HCT116 (cell line): ENCODE data around the gene ELK3. TPM values are rescaled to one million over a fixed set of nuclear protein-coding genes. Genes with fewer than 3 reads are reported as not detected.

Experiments
- ATAC-seq: fragments of 200-7000 bp; cut with Tn5 transposase; 2 replicates; pipeline ENCODE4 v1.9.1; 2020; ENCODE audit warnings: mild to moderate bottlenecking, moderate library complexity
- BruUV-seq: library from RNA; stranded (reverse); fragments of 400-500 nt; replicated peaks from 2 replicates; lab custom pipeline; 2021; lab: Mats Ljungman, UMichigan
- CTCF ChIA-PET: fragments of 300-600 bp; sonication (Branson Sonifier 250); formaldehyde crosslinking; loops from one replicate; lab custom pipeline; 2021; ENCODE audit warnings: antibody characterized with exemption; lab: Charles Lee
- POLR2A ChIA-PET: fragments of 300-600, 350-600 bp; sonication (Branson Sonifier 250); formaldehyde crosslinking; loops from one replicate; lab custom pipeline; 2021; ENCODE audit warnings: antibody characterized with exemption; lab: Charles Lee
- RAD21 ChIA-PET, 2 experiments: fragments of 300-600 bp; sonication (Branson Sonifier 250); formaldehyde crosslinking; loops; one replicate each; lab custom pipeline; 2023; ENCODE audit warnings: low total read pairs in 2 of 2; ENCODE audit not compliant: uncharacterized antibody in 2 of 2, unreplicated experiment in 2 of 2, low non-redundant PET in 1 of 2; lab: Charles Lee
- DNase-seq: peaks from one replicate; pipeline ENCODE4 v3.0.0-alpha.2; 2010; ENCODE audit warnings: low read depth, low spot score
- H2AFZ ChIP-seq: fragments of 200-600 bp; shearing (Covaris generic), sonication (generic); 2 replicates; pipeline ENCODE4 v1.6.1; 2017; ENCODE audit warnings: low read depth, mixed run types, mixed read lengths, antibody characterized with exemption, low read length; ENCODE audit not compliant: poor library complexity, severe bottlenecking
- H3K27ac ChIP-seq: 2 replicates; pipeline ENCODE4 v1.5.1; 2012; ENCODE audit warnings: low read depth, low read length
- H3K27me3 ChIP-seq: fragments of 200-600 bp; sonication (generic); 2 replicates; pipeline ENCODE4 v1.6.1; 2016; ENCODE audit warnings: mixed run types, low read length, mixed read lengths; ENCODE audit not compliant: insufficient read depth
- H3K36me3 ChIP-seq, 2 experiments: fragments of 200-500 bp in 1 of 2; fragments of 200-600 bp in 1 of 2; sonication (Bioruptor generic) in 1 of 2; sonication (generic) in 1 of 2; 2 replicates each; pipeline versions ENCODE4 v1.5.1 to v1.6.1; 2014 to 2016; ENCODE audit warnings: low read length in 2 of 2, inconsistent platforms in 1 of 2, mixed read lengths in 1 of 2, mixed run types in 1 of 2; ENCODE audit not compliant: insufficient read depth in 2 of 2, control insufficient read depth in 1 of 2
- H3K4me1 ChIP-seq, 2 experiments: fragments of 200-600 bp in 1 of 2; sonication (generic) in 1 of 2; 2 replicates each; pipeline versions ENCODE4 v1.5.1 to v1.6.1; 2012 to 2017; ENCODE audit warnings: low read length in 2 of 2, inconsistent platforms in 1 of 2, mild to moderate bottlenecking in 1 of 2, mixed read lengths in 1 of 2, mixed run types in 1 of 2, moderate library complexity in 1 of 2; ENCODE audit not compliant: insufficient read depth in 2 of 2, control insufficient read depth in 1 of 2
- H3K4me2 ChIP-seq: fragments of 200-600 bp; sonication (generic); 2 replicates; pipeline ENCODE4 v1.6.1; 2017; ENCODE audit warnings: mixed run types, low read length, mixed read lengths
- H3K4me3 ChIP-seq, 2 experiments: fragments of 200-600 bp in 1 of 2; sonication (generic) in 1 of 2; replicated peaks in 1 of 2; 2 replicates each; pipeline ENCODE4 v1.5.1; 2011 to 2016; ENCODE audit warnings: low read length in 2 of 2, control low read depth in 1 of 2, low read depth in 1 of 2, mild to moderate bottlenecking in 1 of 2, mixed read lengths in 1 of 2, mixed run types in 1 of 2
- H3K79me2 ChIP-seq: fragments of 200-600 bp; sonication (generic); 2 replicates; pipeline ENCODE4 v1.6.1; 2017; ENCODE audit warnings: mild to moderate bottlenecking, mixed run types, low read length, moderate library complexity, mixed read lengths; ENCODE audit not compliant: insufficient read depth
- H3K9ac ChIP-seq: fragments of 200-600 bp; sonication (generic); 2 replicates; pipeline ENCODE4 v1.6.1; 2016; ENCODE audit warnings: low read length, mixed read lengths
- H3K9me2 ChIP-seq: fragments of 200-600 bp; sonication (generic), shearing (Covaris generic); 2 replicates; pipeline ENCODE4 v1.6.1; 2017; ENCODE audit warnings: mixed run types, mild to moderate bottlenecking, moderate library complexity; ENCODE audit not compliant: insufficient read depth
- H3K9me3 ChIP-seq, 2 experiments: fragments of 200-500 bp in 1 of 2; fragments of 200-600 bp in 1 of 2; sonication (Bioruptor generic) in 1 of 2; sonication (generic) in 1 of 2; 2 replicates each; pipeline ENCODE4 v1.6.1; 2014 to 2017; ENCODE audit warnings: low read length in 2 of 2, mixed read lengths in 2 of 2, inconsistent platforms in 1 of 2, low read depth in 1 of 2, mild to moderate bottlenecking in 1 of 2, mixed run types in 1 of 2, moderate library complexity in 1 of 2; ENCODE audit not compliant: control insufficient read depth in 1 of 2, insufficient read depth in 1 of 2
- H4K20me1 ChIP-seq: fragments of 200-600 bp; sonication (generic), shearing (Covaris generic); 2 replicates; pipeline ENCODE4 v1.6.1; 2017; ENCODE audit warnings: mixed run types, mild to moderate bottlenecking, moderate library complexity; ENCODE audit not compliant: insufficient read depth
- CBX3 ChIP-seq: IDR thresholded peaks from 2 replicates; pipeline ENCODE4 v1.6.1; 2012; ENCODE audit warnings: low read depth
- CEBPB ChIP-seq: IDR thresholded peaks from 2 replicates; pipeline ENCODE4 v1.6.1; 2012; ENCODE audit warnings: low read depth
- CTCF ChIP-seq, 3 experiments: fragments of 200-600 bp in 1 of 3; sonication (generic) in 1 of 3; IDR thresholded peaks in 2 of 3; conservative IDR thresholded peaks in 1 of 3; 2 replicates each; pipeline ENCODE4 v1.5.1; 2012 to 2017; ENCODE audit warnings: low read depth in 2 of 3, low read length in 2 of 3, antibody characterized with exemption in 1 of 3, borderline replicate concordance in 1 of 3, control low read depth in 1 of 3, mild to moderate bottlenecking in 1 of 3, mixed read lengths in 1 of 3, mixed run types in 1 of 3, moderate library complexity in 1 of 3; ENCODE audit not compliant: insufficient read depth in 1 of 3
- EGR1 ChIP-seq: IDR thresholded peaks from 2 replicates; pipeline ENCODE4 v1.6.1; 2012; ENCODE audit warnings: low read depth
- ELF1 ChIP-seq: IDR thresholded peaks from 2 replicates; pipeline ENCODE4 v1.6.1; 2012; ENCODE audit warnings: low read depth, borderline replicate concordance
- EZH2 ChIP-seq: fragments of 200-600 bp; sonication (generic); IDR thresholded peaks from 2 replicates; pipeline ENCODE4 v1.6.1; 2017; ENCODE audit warnings: antibody characterized with exemption, mixed run types
- FOSL1 ChIP-seq: IDR thresholded peaks from 2 replicates; pipeline ENCODE4 v1.6.1; 2012; ENCODE audit warnings: low read depth
- JUND ChIP-seq: IDR thresholded peaks from 2 replicates; pipeline ENCODE4 v1.6.1; 2012
- POLR2AphosphoS5 ChIP-seq: IDR thresholded peaks from 2 replicates; pipeline ENCODE4 v1.6.1; 2011; ENCODE audit warnings: mild to moderate bottlenecking, low read depth, low read length, moderate library complexity
- REST ChIP-seq: IDR thresholded peaks from 2 replicates; pipeline ENCODE4 v1.6.1; 2012; ENCODE audit warnings: low read depth
- SRF ChIP-seq: IDR thresholded peaks from 2 replicates; pipeline ENCODE4 v1.6.1; 2012; ENCODE audit warnings: low read depth
- TCF7L2 ChIP-seq: IDR thresholded peaks from 2 replicates; pipeline ENCODE4 v1.7.0; 2011; ENCODE audit warnings: borderline replicate concordance, inconsistent platforms; ENCODE audit not compliant: insufficient read depth, insufficient read length; ENCODE audit errors: extremely low read depth
- ZBTB33 ChIP-seq: IDR thresholded peaks from 2 replicates; pipeline ENCODE4 v1.6.1; 2011; ENCODE audit warnings: mild to moderate bottlenecking, low read length, moderate library complexity; ENCODE audit not compliant: insufficient replicate concordance; ENCODE audit errors: extremely low read depth
- intact Hi-C: fragments of 100-400 bp; cut with micrococcal nuclease; formaldehyde crosslinking; loops from 2 replicates; pipeline ENCODE4 v1.10.0; 2022
- total RNA-seq: library from RNA; stranded (reverse); gene quantifications from one replicate; pipeline ENCODE4 v1.2.1, GENCODE V29; 2021; ENCODE audit not compliant: unreplicated experiment

Gene ELK3
- total RNA-seq, 1 experiment from 2014 or later = 45.6 TPM

- POLR2A ChIA-PET = no interaction called here
- DNase-seq (no peak), ATAC-seq (no peak)
These were observed 26.7 kb upstream of the ELK3 start for GRCh38 chr12:96167492-96167891.

GRCh38 chr12:96170328-96170727 is 23.8 kb upstream of the ELK3 start:
- H3K9me2 ChIP-seq = no peaks in the 10 kb centered on the region
- H3K4me2 ChIP-seq = no peak overlapping the region
- H2AFZ ChIP-seq = no peak overlapping the region
- no peak overlapping the region for H3K27ac ChIP-seq
- H4K20me1 ChIP-seq = no peaks in the 10 kb centered on the region
- no peaks in the 10 kb centered on the region for H3K27me3 ChIP-seq
- ChIA-PET RAD21 (no interaction called here), POLR2A (no interaction called here), CTCF (no interaction called here)
- DNase-seq = no peak
- no peak overlapping the region for H3K4me3 ChIP-seq
- no peaks in the 10 kb centered on the region for H3K4me1 ChIP-seq
- no peaks in the 10 kb centered on the region for H3K36me3 ChIP-seq
- ATAC-seq = no peak
- H3K79me2 ChIP-seq = no peaks in the 10 kb centered on the region
- BruUV-seq = no TSS peak
- TF ChIP-seq CEBPB (no peak), FOSL1 (no peak), POLR2AphosphoS5 (no peak), CTCF (IDR thresholded peaks at IDR 0.05 in 2 of 3, conservative IDR thresholded peaks at IDR 0.05 in 1 of 3; ENCODE audit: borderline replicate concordance in 1 of 3, insufficient read depth in 1 of 3, low read depth in 2 of 3, low read length in 2 of 3) (no peak), CBX3 (no peak), REST (no peak), SRF (no peak), ZBTB33 (no peak), TCF7L2 (no peak), EZH2 (no peak), JUND (no peak)
- H3K9me3 ChIP-seq = no peaks in the 10 kb centered on the region
- no peak overlapping the region for H3K9ac ChIP-seq
- intact Hi-C loops = no loop called here

More at GRCh38 chr12:96167492-96167891, 26.7 kb upstream of the ELK3 start:
- no peaks in the 10 kb centered on the region for H3K4me1 ChIP-seq
- H3K27ac ChIP-seq = no peak overlapping the region
- TF ChIP-seq EGR1 = no peak
- TF ChIP-seq ELF1 = no peak
- no TSS peak for BruUV-seq
- intact Hi-C loops = no loop called here
- no peak overlapping the region for H3K4me3 ChIP-seq
- no peaks in the 10 kb centered on the region for H3K9me2 ChIP-seq
- ChIA-PET CTCF (no interaction called here), RAD21 (no interaction called here)
- no peaks in the 10 kb centered on the region for H3K79me2 ChIP-seq
- no peak overlapping the region for H3K4me2 ChIP-seq
- no peaks in the 10 kb centered on the region for H3K27me3 ChIP-seq
- no peaks in the 10 kb centered on the region for H3K9me3 ChIP-seq
- no peak overlapping the region for H3K9ac ChIP-seq
- H4K20me1 ChIP-seq = no peaks in the 10 kb centered on the region
- H3K36me3 ChIP-seq = no peaks in the 10 kb centered on the region
- H2AFZ ChIP-seq = no peak overlapping the region
